Measurements from ENCODE around the gene COL23A1. TPM values are rescaled to one million over a fixed set of nuclear protein-coding genes. Genes with fewer than 3 reads are reported as not detected.

The COL23A1 gene
- total RNA-seq, 2 experiments from 2014 or later = 0.11 TPM; not detected in 1

GRCh38 chr5:178474562-178475184, 115.5 kb downstream of the COL23A1 start:
- intact Hi-C loops (cut with micrococcal nuclease) = no loop called here
- TF ChIP-seq CTCF (IDR thresholded peaks at IDR 0.05) = no peak
- DNase-seq = no peak
- ChIA-PET POLR2A (no interaction called here), CTCF (interaction anchor here (0.8 kb wide), 1 partner anchor 13 kb away, joined by 3 read pairs; no protein-coding TSS in a partner anchor)
- no peak for ATAC-seq
- H3K27ac Mint-ChIP-seq = no peak overlapping the region
- H3K9me3 Mint-ChIP-seq = no peaks in the 10 kb centered on the region
- no peaks in the 10 kb centered on the region for H3K36me3 Mint-ChIP-seq (ENCODE audit: low read depth)
- peaks cover 7% of the 10 kb centered on the region for H3K4me1 Mint-ChIP-seq (ENCODE audit: low read depth)
- H3K27me3 Mint-ChIP-seq = no peaks in the 10 kb centered on the region
- no peak overlapping the region for H3K4me3 Mint-ChIP-seq

GRCh38 chr5:178473854-178474253, 116.3 kb downstream of the COL23A1 start:
- no peak for TF ChIP-seq CTCF (IDR thresholded peaks at IDR 0.05)
- ChIA-PET CTCF (interaction anchor here (0.8 kb wide), 1 partner anchor 13 kb away, joined by 3 read pairs; no protein-coding TSS in a partner anchor), POLR2A (no interaction called here)
- Mint-ChIP-seq H3K9me3 (no peaks in the 10 kb centered on the region), H3K4me1 (ENCODE audit: low read depth) (peaks cover 7% of the 10 kb centered on the region), H3K36me3 (ENCODE audit: low read depth) (no peaks in the 10 kb centered on the region), H3K27me3 (no peaks in the 10 kb centered on the region), H3K27ac (no peak overlapping the region), H3K4me3 (no peak overlapping the region)
- DNase-seq (peak; percentile 45), ATAC-seq (no peak)
- intact Hi-C loops (cut with micrococcal nuclease) = no loop called here

DNA sequence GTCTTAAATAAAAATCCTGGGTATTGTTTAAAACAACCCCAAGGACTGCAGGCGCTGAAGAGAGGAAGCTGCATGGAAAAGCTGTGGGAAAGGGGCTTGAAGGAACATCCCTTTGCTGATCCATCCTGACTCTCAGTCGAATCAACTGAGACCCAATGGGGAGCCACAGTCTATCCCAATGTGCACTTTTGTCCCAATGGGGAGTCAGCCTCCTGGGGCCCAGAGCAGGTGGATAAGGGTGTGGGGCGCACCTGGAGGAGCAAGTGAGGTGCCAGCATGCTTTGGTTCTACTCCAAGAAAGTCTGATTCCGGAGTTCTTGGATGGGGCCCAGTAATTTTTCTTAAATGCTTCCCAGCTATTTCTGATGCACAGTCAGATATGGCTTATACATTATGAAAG, 118.1 kb downstream of the COL23A1 start:
- no peaks in the 10 kb centered on the region for H3K36me3 Mint-ChIP-seq (ENCODE audit: low read depth)
- H3K4me3 Mint-ChIP-seq = no peak overlapping the region
- POLR2A ChIA-PET = no interaction called here
- peaks cover 7% of the 10 kb centered on the region for H3K4me1 Mint-ChIP-seq (ENCODE audit: low read depth)
- no peak overlapping the region for H3K27ac Mint-ChIP-seq
- H3K9me3 Mint-ChIP-seq = no peaks in the 10 kb centered on the region
- no peak for TF ChIP-seq CTCF (IDR thresholded peaks at IDR 0.05)
- intact Hi-C loops (cut with micrococcal nuclease) = no loop called here
- DNase-seq = no peak
- H3K27me3 Mint-ChIP-seq = no peaks in the 10 kb centered on the region
- no peak for ATAC-seq
- CTCF ChIA-PET = interaction anchor here (3.6 kb wide), 1 partner anchor 10 kb away, joined by 17 read pairs; no protein-coding TSS in a partner anchor

- H3K4me3 Mint-ChIP-seq = no peak overlapping the region
- H3K27ac Mint-ChIP-seq = no peak overlapping the region
- no peak for ATAC-seq
- CTCF ChIA-PET = interaction anchor here (3.6 kb wide), 1 partner anchor 10 kb away, joined by 17 read pairs; no protein-coding TSS in a partner anchor
- H3K4me1 Mint-ChIP-seq (ENCODE audit: low read depth) = peaks cover 7% of the 10 kb centered on the region
- POLR2A ChIA-PET = no interaction called here
- TF ChIP-seq CTCF (IDR thresholded peaks at IDR 0.05) = no peak
- no peaks in the 10 kb centered on the region for H3K36me3 Mint-ChIP-seq (ENCODE audit: low read depth)
- H3K9me3 Mint-ChIP-seq = no peaks in the 10 kb centered on the region
- no peaks in the 10 kb centered on the region for H3K27me3 Mint-ChIP-seq
- intact Hi-C loops (cut with micrococcal nuclease) = no loop called here
- no peak for DNase-seq
These were observed 118.5 kb downstream of the COL23A1 start for GRCh38 chr5:178471711-178472110.

DNA sequence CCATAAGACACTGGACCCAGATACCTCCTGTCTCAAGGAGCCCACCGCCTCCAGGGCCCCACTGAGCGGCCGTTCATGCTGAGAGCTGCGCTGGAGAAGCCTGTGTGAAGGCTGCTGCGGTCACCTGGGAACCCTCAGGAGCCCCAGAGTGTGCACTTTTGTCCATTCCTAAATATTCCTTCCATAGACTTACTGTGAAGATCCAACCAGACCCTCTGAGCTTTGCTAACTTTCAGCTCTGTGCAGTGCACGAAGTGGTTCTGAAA, 119.5 kb downstream of the COL23A1 start:
- POLR2A ChIA-PET = no interaction called here
- no peak for ATAC-seq
- intact Hi-C loops (cut with micrococcal nuclease) = no loop called here

More for the DNA sequence above, 119.5 kb downstream of the COL23A1 start:
- H3K36me3 Mint-ChIP-seq (ENCODE audit: low read depth) = no peaks in the 10 kb centered on the region
- no peak for DNase-seq
- H3K4me1 Mint-ChIP-seq (ENCODE audit: low read depth) = peaks cover 7% of the 10 kb centered on the region
- no peaks in the 10 kb centered on the region for H3K9me3 Mint-ChIP-seq
- CTCF ChIA-PET = interaction anchor here (3.6 kb wide), 1 partner anchor 9 kb away, joined by 17 read pairs; no protein-coding TSS in a partner anchor
- H3K4me3 Mint-ChIP-seq = no peak overlapping the region
- no peak overlapping the region for H3K27ac Mint-ChIP-seq
- H3K27me3 Mint-ChIP-seq = no peaks in the 10 kb centered on the region
- no peak for TF ChIP-seq CTCF (IDR thresholded peaks at IDR 0.05)
